GM19023 (cell line): ENCODE results near the gene KLHL7.
A peak's percentile ranks its signal among the peaks of the same experiment; 100 is the strongest.

Source experiments
- ATAC-seq: cut with Tn5 transposase; IDR thresholded peaks from one replicate; pipeline ENCODE4 v1.9.1; 2021; ENCODE audit warnings: mild to moderate bottlenecking, moderate library complexity; ENCODE audit not compliant: unreplicated experiment

Gene KLHL7

GRCh38 chr7:23105644-23106056 lies at the start of gene KLHL7:
Gene KLHL7 (plus strand): TSS chr7:23105785. CDS start chr7:23106027, 242 bp downstream.
- ATAC-seq, result peak; percentile 96

- ATAC-seq, result no peak
These were observed 47.0 kb upstream of the KLHL7 start for GRCh38 chr7:23058408-23059096.

- no peak for ATAC-seq
These were observed 44.3 kb upstream of the KLHL7 start for GRCh38 chr7:23061327-23061726.

GRCh38 chr7:23062452-23062851 lies 43.1 kb upstream of the KLHL7 start:
- no peak for ATAC-seq

- ATAC-seq, result no peak
These were observed 39.6 kb upstream of the KLHL7 start for GRCh38 chr7:23065974-23066373.

- no peak for ATAC-seq
These were observed 38.3 kb upstream of the KLHL7 start for GRCh38 chr7:23067271-23067670.

GRCh38 chr7:23072048-23072447 lies 33.5 kb upstream of the KLHL7 start:
- ATAC-seq, result no peak

- no peak for ATAC-seq
These were observed 32.7 kb upstream of the KLHL7 start for GRCh38 chr7:23072922-23073321.

- no peak for ATAC-seq
These were observed 30.9 kb upstream of the KLHL7 start for GRCh38 chr7:23074443-23075261.

- no peak for ATAC-seq
These were observed 30.0 kb upstream of the KLHL7 start for GRCh38 chr7:23075571-23075970.

- no peak for ATAC-seq
These were observed 28.8 kb upstream of the KLHL7 start for GRCh38 chr7:23076772-23077171.

- ATAC-seq, result no peak
These were observed 12.5 kb upstream of the KLHL7 start for GRCh38 chr7:23093111-23093510.

- no peak for ATAC-seq
These were observed 12.0 kb upstream of the KLHL7 start for GRCh38 chr7:23093546-23093945.

- no peak for ATAC-seq
These were observed 8.9 kb upstream of the KLHL7 start for GRCh38 chr7:23096518-23097290.

GRCh38 chr7:23098029-23098428 lies 7.6 kb upstream of the KLHL7 start:
- no peak for ATAC-seq

- ATAC-seq, result no peak
These were observed 7.1 kb upstream of the KLHL7 start for GRCh38 chr7:23098460-23098859.

GRCh38 chr7:23100697-23101096 lies 4.9 kb upstream of the KLHL7 start:
- ATAC-seq, result no peak

GRCh38 chr7:23105086-23105643 lies 420 bp upstream of the KLHL7 start:
- peak; percentile 22 for ATAC-seq

- peak; percentile 39 for ATAC-seq
These were observed 655 bp downstream of the KLHL7 start for GRCh38 chr7:23106057-23106822.
